Measurements from ENCODE around the gene GRAMD4.
"Not testable (repeated sequence)": the region's sequence is repeated elsewhere in the genome, so short reads cannot be mapped to it uniquely, and the experiment has no call there.

DNA sequence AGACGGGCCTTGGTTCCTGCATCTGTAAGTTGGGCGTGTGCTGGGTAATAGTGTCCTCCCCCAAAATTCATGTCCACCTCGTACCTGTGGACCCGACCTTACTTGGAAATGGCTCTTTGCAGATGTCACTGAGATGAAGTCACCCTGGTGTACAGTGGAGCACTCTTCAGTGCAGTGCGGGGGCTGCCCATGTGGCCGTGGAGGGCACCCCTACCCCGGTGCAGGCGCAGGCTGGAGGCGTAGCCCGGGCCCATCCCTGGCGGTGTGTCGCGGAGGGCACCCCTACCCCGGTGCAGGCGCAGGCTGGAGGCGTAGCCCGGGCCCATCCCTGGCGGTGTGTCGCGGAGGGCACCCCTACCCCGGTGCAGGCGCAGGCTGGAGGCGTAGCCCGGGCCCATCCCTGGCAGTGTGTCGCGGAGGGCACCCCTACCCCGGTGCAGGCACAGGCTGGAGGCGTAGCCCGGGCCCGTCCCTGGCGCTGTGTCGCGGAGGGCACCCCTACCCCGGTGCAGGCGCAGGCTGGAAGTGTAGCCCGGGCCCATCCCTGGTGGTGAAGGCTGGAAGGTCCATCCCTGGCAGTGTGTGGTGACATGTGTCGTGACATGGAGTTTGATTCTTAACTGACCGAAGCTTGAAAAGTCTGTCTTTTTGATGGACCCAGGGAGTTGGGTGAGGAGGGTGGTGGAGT is 1.2 kb downstream of the GRAMD4 start:
- TF ChIP-seq CTCF, POLR2A (IDR thresholded peaks at IDR 0.05): not testable (repeated sequence)

Data from uterus (tissue), 2 donors.